Left cardiac atrium (tissue), 4 donors: ENCODE data around the gene LCE2D. TPM values are rescaled to one million over a fixed set of nuclear protein-coding genes. Genes with fewer than 3 reads are reported as not detected.
"Not testable (repeated sequence)": the region's sequence is repeated elsewhere in the genome, so short reads cannot be mapped to it uniquely, and the experiment has no call there.

Source experiments
- ATAC-seq, 2 donors: fragments of 200-7000 bp; cut with Tn5 transposase; one replicate each; pipeline ENCODE4 v1.9.1; 2020; ENCODE audit warnings: mild to moderate bottlenecking in 2 of 2, moderate library complexity in 2 of 2
- DNase-seq: peaks from one replicate; pipeline ENCODE4 v3.0.0-alpha.2; 2020
- intact Hi-C, 2 donors: fragments of 100-400 bp; cut with DNase I; formaldehyde crosslinking; loops; one replicate each; pipeline versions ENCODE4 v1.14.1 to v1.15.1; 2022 to 2023
- long read RNA-seq: library from polyadenylated mRNA; unstranded; transcript quantifications from one replicate; pipeline ENCODE4 v2.0.0, GENCODE V29; 2021
- total RNA-seq, 2 donors: library from RNA; stranded (reverse); fragmentation: NEBNext Ultra II Directional; extraction: Animal tissue kit (Norgen Biotek cat#: 25700); gene quantifications; one replicate each; pipeline ENCODE4 v1.2.1, GENCODE V29; 2021
- donor health status: DM: no; HTN: yes; CAD: no.
- donor health status: DM: no; HTN: yes; CAD: no; lungs with severe emphysema.
- donor health status: DM: yes; HTN: yes; CAD: no.
- donor health status: Dilated cardiomyopathy.

Gene LCE2D, protein sequence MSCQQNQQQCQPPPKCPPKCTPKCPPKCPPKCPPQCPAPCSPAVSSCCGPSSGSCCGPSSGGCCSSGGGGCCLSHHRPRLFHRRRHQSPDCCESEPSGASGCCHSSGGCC
- not detected for total RNA-seq
- long read RNA-seq = 0 reads

- ATAC-seq (no peak), DNase-seq (no peak)
- intact Hi-C loops = no loop called here
Measured at GRCh38 chr1:152663098-152663497, at the start of gene LCE2D. Gene LCE2D (plus strand): TSS chr1:152663380. CDS start chr1:152664106, 726 bp downstream.

- intact Hi-C loops = no loop called here
- DNase-seq (no peak), ATAC-seq (no peak)
Measured at GRCh38 chr1:152613511-152613910, 49.7 kb upstream of the LCE2D start, which contains the start of gene LCE3B. Gene LCE3B (plus strand): TSS chr1:152613811. CDS start chr1:152613811, 0 bp downstream.

DNA sequence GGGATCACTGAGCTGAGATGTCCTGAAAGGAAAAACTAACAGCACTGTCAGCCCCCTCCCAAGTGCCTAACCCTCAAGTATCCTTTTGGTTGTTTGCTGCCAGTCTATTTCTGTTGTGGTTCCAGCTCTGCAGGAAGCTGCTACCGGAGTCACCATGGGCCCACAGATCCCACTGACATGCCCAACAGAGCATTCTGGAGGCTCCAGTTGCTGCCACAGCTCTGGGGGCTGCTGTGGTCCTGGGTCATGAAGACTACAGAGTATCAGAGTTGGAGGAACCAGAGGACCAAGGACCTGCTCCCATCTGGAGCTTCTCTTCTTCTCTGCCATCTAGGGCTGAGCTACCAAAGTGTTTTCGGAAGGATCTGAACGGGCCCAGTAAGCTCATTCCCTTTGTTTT lies 41.2 kb upstream of the LCE2D start:
- ATAC-seq (no peak), DNase-seq (no peak)
- intact Hi-C loops = no loop called here

GRCh38 chr1:152622803-152623202 lies 40.4 kb upstream of the LCE2D start, which contains the start of gene LCE3A:
Gene LCE3A (minus strand): TSS chr1:152623103. CDS start chr1:152623103, 0 bp downstream.
- DNase-seq (no peak), ATAC-seq (peak in 1 of 2 donors; percentile 68)
- intact Hi-C loops = no loop called here

GRCh38 chr1:152623203-152623844 lies 39.9 kb upstream of the LCE2D start:
- no peak for DNase-seq
- peak in 1 of 2 donors; percentile 32 for ATAC-seq
- intact Hi-C loops = no loop called here

DNA sequence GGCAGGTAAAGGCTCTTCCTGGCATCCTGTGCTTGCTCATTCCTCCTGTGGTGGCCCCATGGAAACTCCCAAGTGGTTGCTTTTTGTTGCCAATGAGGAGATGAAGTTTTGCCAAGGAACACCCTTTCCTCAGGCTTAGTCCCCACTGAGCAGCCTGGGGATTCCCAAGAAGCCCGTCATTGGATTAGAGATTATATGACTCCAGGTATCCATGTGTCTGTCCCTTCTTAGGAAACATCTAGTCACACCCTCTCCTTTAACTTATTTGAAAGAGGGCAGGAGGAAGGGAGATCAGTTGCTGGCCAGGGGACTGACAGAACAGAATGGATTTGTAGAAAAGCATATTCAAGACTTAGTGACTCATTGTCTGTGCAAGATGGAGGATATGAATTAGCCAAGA lies 36.4 kb upstream of the LCE2D start:
- ATAC-seq (no peak), DNase-seq (no peak)
- intact Hi-C loops = no loop called here

DNA sequence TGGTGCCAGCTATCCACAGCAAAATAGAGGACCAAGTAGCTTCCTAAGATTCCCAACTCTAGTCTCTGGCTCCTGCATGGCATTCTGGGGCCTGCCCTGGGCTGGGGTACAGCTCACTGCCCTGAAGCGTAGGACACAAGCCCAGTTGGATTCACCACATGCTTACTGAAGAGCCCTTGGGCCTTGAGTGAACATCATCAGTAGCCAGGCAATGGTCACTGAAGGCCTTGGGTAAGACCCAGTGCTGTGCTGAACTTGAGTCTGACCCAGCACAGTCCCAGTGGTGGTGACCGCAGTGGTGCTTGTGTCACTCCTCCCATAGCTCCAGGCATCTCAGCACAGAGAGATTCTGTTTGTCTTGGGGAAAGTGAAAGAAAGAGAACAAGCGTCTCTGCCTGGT lies 32.6 kb upstream of the LCE2D start:
- ATAC-seq (no peak), DNase-seq (no peak)
- intact Hi-C loops = no loop called here

DNA sequence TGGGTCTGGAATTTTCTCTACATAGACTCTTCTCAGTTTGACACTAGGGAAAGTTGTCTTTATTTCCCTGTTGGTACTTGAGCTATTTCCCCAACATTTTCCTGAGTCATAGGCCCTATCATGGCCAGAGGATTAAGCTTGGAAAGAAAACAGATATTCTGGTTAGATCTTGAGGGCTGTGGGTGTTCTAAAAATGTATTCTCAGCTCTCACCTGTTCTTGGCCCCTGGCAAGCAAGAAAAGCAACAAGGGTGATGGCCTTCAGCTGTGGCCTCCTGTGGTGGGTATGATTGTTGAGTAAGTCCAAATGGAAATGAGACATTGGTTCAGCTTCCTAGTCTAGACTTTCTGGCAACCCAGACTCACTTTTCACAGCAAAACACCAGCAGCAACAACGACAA lies 22.8 kb upstream of the LCE2D start:
- ATAC-seq = no peak
- DNase-seq = no peak
- intact Hi-C loops = no loop called here

DNA sequence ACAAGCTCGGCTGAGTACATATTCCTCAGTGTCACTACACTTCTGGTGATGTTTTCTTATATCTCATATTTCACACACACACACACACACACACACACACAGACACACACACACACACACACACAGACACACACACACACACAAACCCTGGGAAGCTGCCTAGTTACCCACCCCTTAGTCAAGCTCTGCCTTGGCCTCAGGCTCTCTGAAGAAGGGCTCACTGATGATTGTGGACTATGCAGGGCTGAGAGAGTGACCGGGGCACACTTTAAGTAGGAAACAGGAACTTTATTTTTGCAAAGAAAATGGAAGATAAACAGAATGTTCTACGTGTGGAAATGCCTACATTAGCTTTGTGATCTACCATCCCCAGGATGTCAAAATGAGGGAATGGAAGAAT lies 19.2 kb upstream of the LCE2D start:
- DNase-seq (no peak), ATAC-seq (no peak)
- intact Hi-C loops = no loop called here

GRCh38 chr1:152645146-152645545 lies 18.0 kb upstream of the LCE2D start:
- no peak for ATAC-seq
- DNase-seq = no peak
- intact Hi-C loops = no loop called here

DNA sequence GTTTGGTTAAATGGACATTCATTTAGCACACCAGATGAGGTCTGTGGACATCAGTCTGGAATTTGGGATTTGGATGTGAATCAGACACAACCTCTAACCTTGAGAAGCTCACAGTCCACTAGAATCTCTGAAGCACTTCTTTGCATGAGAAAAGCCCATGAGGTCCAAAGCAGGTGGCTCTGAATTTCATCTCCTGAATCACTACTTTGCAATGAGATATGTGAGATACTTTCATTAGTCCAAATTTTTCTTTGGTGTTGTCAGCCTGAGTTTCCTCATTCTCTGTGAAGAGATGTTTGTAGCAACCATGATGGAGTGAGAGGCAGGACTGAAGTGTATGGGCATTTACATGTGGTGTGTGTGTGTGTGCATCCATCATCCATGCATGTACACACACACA lies 16.5 kb upstream of the LCE2D start:
- intact Hi-C loops = no loop called here
- ATAC-seq = no peak
- DNase-seq = no peak

DNA sequence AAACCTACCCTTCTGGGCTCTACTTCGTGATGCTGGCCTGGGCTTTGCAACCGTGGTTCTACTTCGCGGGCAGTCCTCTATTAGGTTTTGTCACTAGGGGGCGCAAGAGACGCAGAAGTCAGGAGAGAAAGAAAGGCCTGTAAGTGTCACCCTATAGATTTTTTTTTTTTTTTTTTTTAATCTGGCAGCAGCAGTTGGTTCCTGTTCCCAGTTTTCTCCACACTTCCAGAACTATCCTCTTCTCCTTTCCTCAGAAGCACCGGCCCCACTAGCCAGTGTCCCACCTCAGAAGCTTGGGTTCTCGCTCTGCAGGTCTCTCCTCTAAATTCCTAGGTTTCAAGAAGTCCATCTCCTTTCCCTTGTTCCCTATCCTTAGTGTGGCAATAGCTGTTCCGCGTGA lies 9.1 kb upstream of the LCE2D start:
- ATAC-seq = no peak

DNA sequence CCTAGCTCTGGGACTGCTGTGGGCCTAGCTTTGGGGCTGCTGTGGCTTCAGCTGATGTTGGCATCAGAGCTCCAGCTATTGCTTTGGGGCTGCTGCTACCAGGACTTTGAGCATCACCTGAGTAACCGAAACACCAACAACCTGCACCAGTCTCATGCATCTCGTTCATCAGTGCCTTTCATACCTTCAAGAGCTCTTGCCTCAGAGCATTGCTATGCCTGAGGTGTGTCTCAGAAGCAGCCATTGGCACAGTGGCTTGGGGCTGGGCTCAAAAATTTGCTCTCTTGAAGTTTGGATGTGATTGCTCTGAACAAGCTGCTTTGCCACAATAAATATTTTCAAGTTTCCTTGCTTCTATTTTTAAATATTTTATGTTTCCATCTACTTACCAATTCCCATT lies 6.7 kb upstream of the LCE2D start:
- DNase-seq (no peak), ATAC-seq (no peak)
- intact Hi-C loops = no loop called here

More for the DNA sequence above, 9.1 kb upstream of the LCE2D start:
- DNase-seq = no peak
- intact Hi-C loops = no loop called here

- intact Hi-C loops = no loop called here
- ATAC-seq (no peak), DNase-seq (no peak)
Measured at GRCh38 chr1:152657677-152658076, 5.5 kb upstream of the LCE2D start.

- DNase-seq = no peak
- no peak for ATAC-seq
- intact Hi-C loops = no loop called here
Measured at GRCh38 chr1:152658649-152659048, 4.5 kb upstream of the LCE2D start.

DNA sequence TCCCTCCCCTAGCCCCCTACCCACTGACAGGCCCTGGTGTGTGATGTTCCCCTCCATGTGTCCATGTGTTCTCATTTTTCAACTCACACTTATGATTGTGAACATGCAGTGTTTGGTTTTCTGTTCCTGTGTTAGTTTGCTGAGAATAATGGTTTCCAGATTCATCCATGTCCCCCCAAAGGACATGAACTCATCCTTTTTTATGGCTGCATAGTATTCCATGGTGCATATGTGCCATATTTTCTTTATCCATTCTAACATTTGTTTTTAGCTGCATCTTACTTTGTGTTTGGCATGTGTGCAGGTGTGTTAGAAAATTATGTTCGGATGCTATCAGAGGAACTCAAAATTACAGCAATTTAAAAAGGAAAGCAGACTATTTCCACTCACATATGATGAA lies 3.0 kb downstream of the LCE2D start:
- intact Hi-C loops, ATAC-seq, DNase-seq: not testable (repeated sequence)

GRCh38 chr1:152667648-152668047 lies 4.5 kb downstream of the LCE2D start:
- ATAC-seq = no peak

GRCh38 chr1:152673016-152673415 lies 9.8 kb downstream of the LCE2D start:
- no peak for DNase-seq
- intact Hi-C loops = no loop called here
- no peak for ATAC-seq

More at GRCh38 chr1:152667648-152668047, 4.5 kb downstream of the LCE2D start:
- intact Hi-C loops = no loop called here
- DNase-seq = no peak

DNA sequence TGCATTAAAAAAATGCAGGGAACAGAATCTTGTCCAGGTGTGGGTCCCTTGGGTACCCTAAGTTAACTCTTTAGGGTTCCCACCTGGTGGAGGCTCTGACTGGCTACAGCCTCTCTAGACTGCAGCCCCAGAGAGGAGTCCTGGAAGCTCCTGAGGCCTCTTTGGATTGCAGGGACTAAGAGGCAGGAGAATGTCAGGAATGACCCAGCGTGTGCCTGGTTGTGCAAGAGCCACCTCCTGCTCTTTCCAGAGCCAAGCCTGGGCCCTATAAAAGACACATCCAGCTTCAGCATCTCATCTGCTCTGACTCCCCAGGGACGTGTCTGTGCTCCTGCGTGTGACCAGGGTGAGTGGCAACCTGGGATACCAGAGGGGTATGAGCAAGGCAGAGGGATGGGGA lies 11.8 kb downstream of the LCE2D start, which contains the start of gene LCE2C:
LCE2C (plus strand) TSS at position 297 of the 400 bp plus-strand sequence. CDS start 737 bp downstream, outside the sequence.
- ATAC-seq, intact Hi-C loops, DNase-seq: not testable (repeated sequence)

GRCh38 chr1:152679459-152679858 lies 16.3 kb downstream of the LCE2D start:
- no peak for DNase-seq

GRCh38 chr1:152681616-152682015 lies 18.4 kb downstream of the LCE2D start:
- ATAC-seq = no peak
- intact Hi-C loops = no loop called here
- no peak for DNase-seq

More at GRCh38 chr1:152679459-152679858, 16.3 kb downstream of the LCE2D start:
- ATAC-seq = no peak
- intact Hi-C loops = no loop called here
